Measurements from ENCODE around the gene RAB31. TPM values are rescaled to one million over a fixed set of nuclear protein-coding genes. Genes with fewer than 3 reads are reported as not detected.

Gene RAB31
- polyA plus RNA-seq, 1 donor from 2014 or later: 16.3 TPM

GRCh38 chr18:9910661-9911060 lies 202.6 kb downstream of the RAB31 start:
- Histone ChIP-seq H3F3A (ENCODE audit: insufficient read depth, low read length, poor library complexity, severe bottlenecking) (no peaks in the 10 kb centered on the region), H3K27me3 (ENCODE audit: insufficient read depth, low read depth, low read length) (no peaks in the 10 kb centered on the region), H3K9me2 (ENCODE audit: insufficient read depth, low read length) (no peaks in the 10 kb centered on the region), H2AFZ (ENCODE audit: low read depth, low read length) (no peak overlapping the region), H4K20me1 (ENCODE audit: insufficient read depth) (peaks cover 5% of the 10 kb centered on the region), H3K9ac (ENCODE audit: low read length) (no peak overlapping the region), H3K9me3 (ENCODE audit: low read length) (no peaks in the 10 kb centered on the region), H3K27ac (ENCODE audit: low read length) (no peak overlapping the region), H3K4me2 (ENCODE audit: low read length) (no peak overlapping the region), H3K36me3 (ENCODE audit: insufficient read depth, low read length) (no peaks in the 10 kb centered on the region), H3K4me3 (ENCODE audit: low read length) (no peak overlapping the region), H3K79me2 (replicated peaks; ENCODE audit: insufficient read depth, low read length) (peaks cover 9% of the 10 kb centered on the region)
- no peak for TF ChIP-seq MXI1 (conservative IDR thresholded peaks at IDR 0.05; ENCODE audit: poor library complexity, severe bottlenecking)
- no peak for TF ChIP-seq EP300 (conservative IDR thresholded peaks at IDR 0.05; ENCODE audit: poor library complexity, severe bottlenecking)
- no peak for TF ChIP-seq RAD21 (conservative IDR thresholded peaks at IDR 0.05)
- no peak for TF ChIP-seq EZH2 (IDR thresholded peaks at IDR 0.05; ENCODE audit: borderline replicate concordance, insufficient read depth, low read length, poor library complexity, severe bottlenecking)
- TF ChIP-seq REST (IDR thresholded peaks at IDR 0.05; ENCODE audit: borderline replicate concordance): no peak
- TF ChIP-seq CTCF (IDR thresholded peaks at IDR 0.05; ENCODE audit: poor library complexity, severe bottlenecking): no peak
- TF ChIP-seq SMC3 (conservative IDR thresholded peaks at IDR 0.05; ENCODE audit: poor library complexity): no peak
- TF ChIP-seq TAF1 (IDR thresholded peaks at IDR 0.05; ENCODE audit: low read depth): no peak
- TF ChIP-seq POLR2AphosphoS5 (IDR thresholded peaks at IDR 0.05): no peak

DNA sequence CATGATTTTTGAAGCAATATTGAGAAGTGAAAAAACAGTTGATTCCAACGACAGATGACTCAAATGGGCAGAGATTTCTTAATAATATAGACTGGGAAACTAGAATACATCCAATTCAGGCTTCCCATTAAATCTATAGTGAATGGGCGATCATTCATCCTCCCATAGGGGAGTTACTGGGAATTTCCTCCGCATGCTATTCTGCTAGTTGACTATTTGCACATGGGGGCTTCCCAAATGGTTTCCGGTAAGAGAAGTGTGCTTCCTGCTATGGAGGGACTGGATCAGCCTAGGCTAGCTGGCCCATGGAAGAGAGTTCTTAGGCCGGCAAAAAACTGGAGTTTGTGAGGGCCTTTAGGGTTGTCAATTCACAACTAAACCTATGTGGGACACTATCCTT lies 203.1 kb downstream of the RAB31 start:
- H3K27me3 ChIP-seq (ENCODE audit: insufficient read depth, low read depth, low read length): no peaks in the 10 kb centered on the region
- H3K9me2 ChIP-seq (ENCODE audit: insufficient read depth, low read length): no peaks in the 10 kb centered on the region
- H3K79me2 ChIP-seq (replicated peaks; ENCODE audit: insufficient read depth, low read length): peaks cover 15% of the 10 kb centered on the region
- H3K27ac ChIP-seq (ENCODE audit: low read length): no peak overlapping the region
- H3K9me3 ChIP-seq (ENCODE audit: low read length): no peaks in the 10 kb centered on the region
- H2AFZ ChIP-seq (ENCODE audit: low read depth, low read length): no peak overlapping the region
- no peaks in the 10 kb centered on the region for H3K36me3 ChIP-seq (ENCODE audit: insufficient read depth, low read length)
- no peaks in the 10 kb centered on the region for H3F3A ChIP-seq (ENCODE audit: insufficient read depth, low read length, poor library complexity, severe bottlenecking)
- H3K4me2 ChIP-seq (ENCODE audit: low read length): no peak overlapping the region
- H3K4me3 ChIP-seq (ENCODE audit: low read length): no peak overlapping the region
- TF ChIP-seq REST (IDR thresholded peaks at IDR 0.05; ENCODE audit: borderline replicate concordance) (no peak), MXI1 (conservative IDR thresholded peaks at IDR 0.05; ENCODE audit: poor library complexity, severe bottlenecking) (no peak), SMC3 (conservative IDR thresholded peaks at IDR 0.05; ENCODE audit: poor library complexity) (no peak), EZH2 (IDR thresholded peaks at IDR 0.05; ENCODE audit: borderline replicate concordance, insufficient read depth, low read length, poor library complexity, severe bottlenecking) (no peak), CTCF (IDR thresholded peaks at IDR 0.05; ENCODE audit: poor library complexity, severe bottlenecking) (no peak), RAD21 (conservative IDR thresholded peaks at IDR 0.05) (no peak), EP300 (conservative IDR thresholded peaks at IDR 0.05; ENCODE audit: poor library complexity, severe bottlenecking) (no peak), TAF1 (IDR thresholded peaks at IDR 0.05; ENCODE audit: low read depth) (no peak), POLR2AphosphoS5 (IDR thresholded peaks at IDR 0.05) (no peak)
- H4K20me1 ChIP-seq (ENCODE audit: insufficient read depth): peaks cover 8% of the 10 kb centered on the region
- no peak overlapping the region for H3K9ac ChIP-seq (ENCODE audit: low read length)

Data from neural cell (in vitro differentiated cells).